Esophagus squamous epithelium (tissue), 5 donors: Measurements from ENCODE around the gene PBX4. TPM values are rescaled to one million over a fixed set of nuclear protein-coding genes. Genes with fewer than 3 reads are reported as not detected.

Experiments used
- DNase-seq: peaks from one replicate; lab custom pipeline; 2025; lab: John Stamatoyannopoulos, UW
- H3K27ac ChIP-seq, 4 donors: fragments of 200-600 bp; sonication (generic); one replicate each; pipeline ENCODE4 v1.5.1; 2016 to 2019; ENCODE audit warnings: mild to moderate bottlenecking in 1 of 4
- H3K27me3 ChIP-seq, 4 donors: fragments of 200-600 bp; sonication (generic); 1 replicate in 3 of 4; 2 replicates in 1 of 4; pipeline versions ENCODE4 v1.5.1 to v1.6.0; 2017 to 2021; ENCODE audit warnings: antibody characterized with exemption in 1 of 4
- H3K36me3 ChIP-seq, 3 donors: fragments of 200-600 bp; sonication (generic); one replicate each; pipeline ENCODE4 v1.5.1; 2016 to 2019
- H3K4me1 ChIP-seq, 3 donors: fragments of 200-600 bp; sonication (generic); one replicate each; pipeline ENCODE4 v1.5.1; 2017 to 2019
- H3K4me3 ChIP-seq, 4 donors: fragments of 200-600 bp; sonication (generic); 1 replicate in 3 of 4; 2 replicates in 1 of 4; pipeline ENCODE4 v1.5.1; 2016 to 2019; ENCODE audit warnings: mild to moderate bottlenecking in 2 of 4, moderate library complexity in 1 of 4
- H3K9me3 ChIP-seq, 3 donors: fragments of 200-600 bp; sonication (generic); one replicate each; pipeline ENCODE4 v1.5.1; 2016 to 2019
- CTCF ChIP-seq, 6 experiments: fragments of 450-650 bp in 4 of 6; fragments of 200-600 bp in 2 of 6; sonication (generic) in 2 of 6; IDR thresholded peaks; one replicate each; pipeline ENCODE4 v1.5.1; 2016 to 2019; ENCODE audit warnings: antibody characterized with exemption in 6 of 6, mild to moderate bottlenecking in 4 of 6, moderate library complexity in 4 of 6
- POLR2A ChIP-seq, 4 donors: fragments of 450-650 bp; IDR thresholded peaks; one replicate each; pipeline ENCODE4 v1.6.1; 2017; ENCODE audit warnings: antibody characterized with exemption in 4 of 4, mild to moderate bottlenecking in 4 of 4, moderate library complexity in 3 of 4
- WGBS, 2 donors: methylation state at CpG; one replicate each; pipeline ENCODE4 v1.1.5; 2018; 5-methylcytosine and 5-hydroxymethylcytosine counted together
- intact Hi-C: fragments of 100-400 bp; cut with DNase I; formaldehyde crosslinking; loops from one replicate; pipeline ENCODE4 v1.15.0; 2022
- total RNA-seq, 4 donors: library from RNA; depleted of rRNA; stranded (reverse); fragments of >200 nt; gene quantifications; one replicate each; pipeline ENCODE4 v1.1.0, GENCODE V29; 2016
- donor health status: DM: yes; HTN: yes; CAD: no.

The PBX4 gene
- total RNA-seq, 4 donors from 2014 or later = 0.61 to 1.9 (median 1.7) TPM

DNA sequence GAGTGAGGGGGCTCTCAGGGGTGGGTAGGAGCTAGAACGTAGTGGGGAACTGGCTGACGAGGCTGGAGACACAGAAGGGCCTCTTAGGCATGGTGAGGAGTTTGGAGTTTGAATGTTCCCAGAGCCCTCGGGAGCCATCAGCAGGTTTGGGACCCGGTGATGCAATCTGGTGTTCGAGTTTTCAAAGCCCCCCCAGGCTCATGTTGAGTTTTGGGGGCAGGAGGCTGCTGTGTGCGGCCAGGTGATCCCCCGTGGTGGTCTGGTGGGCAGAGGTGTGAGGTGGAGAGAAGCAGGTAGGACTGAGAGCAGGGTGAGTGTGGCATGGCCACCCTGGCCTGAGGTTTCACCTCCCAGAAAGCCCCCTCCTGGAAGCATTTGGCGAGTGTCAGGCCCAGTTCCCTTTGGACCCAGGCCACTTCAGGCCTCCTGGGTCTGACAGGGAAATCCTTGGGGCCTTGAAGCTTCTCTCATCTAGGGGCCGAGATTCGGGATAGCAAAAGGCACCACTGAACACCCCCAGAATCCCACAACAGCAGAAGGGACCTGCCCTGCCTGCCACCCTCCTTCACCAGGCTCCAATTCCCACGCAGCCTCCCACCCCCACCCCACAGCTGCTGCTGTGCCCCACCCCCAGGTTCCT is 88.6 kb downstream of the PBX4 start:
- WGBS, 2 donors = 84 to 86% methylated on average over 7 of the region's 11 CpGs
- H3K27ac ChIP-seq = no peak overlapping the region
- H3K36me3 ChIP-seq = peaks cover 12 to 47% (median 30%) of the 10 kb centered on the region in 3 donors
- DNase-seq = no peak
- no peak overlapping the region for H3K4me3 ChIP-seq
- TF ChIP-seq POLR2A (IDR thresholded peaks at IDR 0.05) = no peak
- TF ChIP-seq CTCF (IDR thresholded peaks at IDR 0.05) = no peak
- no peaks in the 10 kb centered on the region for H3K9me3 ChIP-seq
- peaks cover 6 to 14% (median 6%) of the 10 kb centered on the region in 3 donors for H3K4me1 ChIP-seq
- intact Hi-C loops = loop anchor here (5.0 kb wide), 1 partner anchor 112 kb away; the partner anchor contains the start of gene GMIP
- H3K27me3 ChIP-seq = no peaks in the 10 kb centered on the region

- 76 to 83% methylated on average over 10 to 19 of the region's 50 CpGs for whole genome bisulfite sequencing, 2 donors
- H3K4me3 ChIP-seq = peak within 1 kb of the TSS in 1 of 4 donors; percentile 28
- no peaks in the 10 kb centered on the region for H3K9me3 ChIP-seq
- H3K4me1 ChIP-seq = peaks cover 6 to 14% (median 6%) of the 10 kb centered on the region in 3 donors
- no peak for TF ChIP-seq POLR2A (IDR thresholded peaks at IDR 0.05)
- TF ChIP-seq CTCF (IDR thresholded peaks at IDR 0.05) = no peak
- no peak for DNase-seq
- intact Hi-C loops = no loop called here
- H3K36me3 ChIP-seq = peaks cover 12 to 57% (median 36%) of the 10 kb centered on the region in 3 donors
- H3K27me3 ChIP-seq = no peaks in the 10 kb centered on the region
- H3K27ac ChIP-seq = no peak within 1 kb of the TSS
Observed at GRCh38 chr19:19528721-19529490, 89.6 kb downstream of the PBX4 start, which contains the start of gene YJEFN3. Gene YJEFN3, plus strand, starts transcription at chr19:19528911. Its CDS starts 22 bp downstream, at chr19:19528933.

DNA sequence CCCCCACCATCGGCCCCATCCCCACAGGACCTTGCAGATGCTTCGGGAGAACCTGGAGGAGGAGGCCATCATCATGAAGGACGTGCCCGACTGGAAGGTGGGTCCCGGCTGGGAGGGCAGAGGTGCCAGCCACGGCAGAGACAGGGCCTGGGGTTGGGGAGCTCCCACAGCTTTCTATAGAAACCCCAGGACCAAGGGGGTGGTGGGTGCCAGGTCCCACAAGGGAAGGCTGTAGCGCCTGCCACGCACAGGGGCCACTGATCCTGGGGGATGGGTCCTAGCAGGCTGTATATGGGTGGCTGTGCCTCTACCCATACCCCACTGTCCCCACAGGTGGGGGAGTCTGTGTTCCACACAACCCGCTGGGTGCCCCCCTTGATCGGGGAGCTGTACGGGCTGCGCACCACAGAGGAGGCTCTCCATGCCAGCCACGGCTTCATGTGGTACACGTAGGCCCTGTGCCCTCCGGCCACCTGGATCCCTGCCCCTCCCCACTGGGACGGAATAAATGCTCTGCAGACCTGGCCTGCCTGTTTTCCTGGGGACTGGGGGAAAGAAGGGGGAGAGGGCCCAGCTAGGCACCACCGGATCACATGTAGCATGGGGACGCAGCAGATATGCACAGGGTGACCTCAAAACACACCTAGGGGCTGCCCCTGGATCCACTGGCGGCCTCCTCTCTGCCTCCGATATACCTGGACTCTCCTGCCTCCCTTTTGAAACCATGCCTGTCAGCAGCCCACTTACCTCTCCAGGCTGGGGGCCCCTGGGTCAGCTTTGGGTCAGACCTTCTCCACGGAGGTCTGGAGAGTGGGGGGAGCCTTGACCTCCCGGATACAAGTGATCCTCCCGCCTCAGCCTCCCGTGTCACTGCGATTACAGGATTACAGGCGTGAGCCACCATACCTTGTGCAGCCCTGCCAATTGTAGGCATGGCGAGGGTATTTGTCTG is 90.5 kb downstream of the PBX4 start:
- peaks cover 12 to 64% (median 36%) of the 10 kb centered on the region in 3 donors for H3K36me3 ChIP-seq
- H3K4me3 ChIP-seq = no peak overlapping the region
- H3K9me3 ChIP-seq = no peaks in the 10 kb centered on the region
- intact Hi-C loops = no loop called here
- H3K27ac ChIP-seq = no peak overlapping the region
- TF ChIP-seq CTCF (IDR thresholded peaks at IDR 0.05) = no peak
- DNase-seq = no peak
- no peaks in the 10 kb centered on the region for H3K27me3 ChIP-seq
- H3K4me1 ChIP-seq = peaks cover 6 to 14% (median 6%) of the 10 kb centered on the region in 3 donors
- 88 to 90% methylated on average over 9 to 10 of the region's 27 CpGs for WGBS, 2 donors

DNA sequence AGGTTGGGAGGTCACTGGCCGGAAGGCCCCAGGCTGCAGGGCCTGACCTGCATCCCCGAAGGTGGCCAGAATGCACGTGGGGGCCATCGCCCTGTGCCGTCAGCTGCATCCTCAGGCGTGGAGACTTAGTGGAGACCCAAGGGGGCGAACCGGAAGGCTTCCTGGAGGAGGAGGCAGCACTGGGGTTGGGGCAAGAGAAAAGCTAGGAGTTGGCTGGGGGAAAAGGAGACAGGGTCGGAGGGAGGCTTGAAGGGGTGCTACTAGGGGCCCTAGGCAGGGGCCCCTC is 91.2 kb downstream of the PBX4 start:
- 83 to 100% methylated on average over 3 to 4 of the region's 9 CpGs for WGBS, 2 donors
- Histone ChIP-seq H3K4me3 (no peak overlapping the region), H3K27ac (no peak overlapping the region), H3K9me3 (no peaks in the 10 kb centered on the region), H3K36me3 (peaks cover 12 to 64% (median 36%) of the 10 kb centered on the region in 3 donors), H3K27me3 (no peaks in the 10 kb centered on the region), H3K4me1 (peaks cover 2 to 10% (median 4%) of the 10 kb centered on the region in 3 donors)
- no peak for DNase-seq
- intact Hi-C loops = no loop called here
- no peak for TF ChIP-seq POLR2A (IDR thresholded peaks at IDR 0.05)
- no peak for TF ChIP-seq CTCF (IDR thresholded peaks at IDR 0.05)
